Peyer's patch (tissue), 4 donors: Measurements from ENCODE around the gene BLNK. TPM values are rescaled to one million over a fixed set of nuclear protein-coding genes. Genes with fewer than 3 reads are reported as not detected.
"Not testable (repeated sequence)": the region's sequence is repeated elsewhere in the genome, so short reads cannot be mapped to it uniquely, and the experiment has no call there.

Experiments used
- DNase-seq, 3 donors: peaks; one replicate each; pipeline ENCODE4 v3.0.0-alpha.2; 2017 to 2019
- H3K27ac ChIP-seq, 4 donors: fragments of 200-600 bp; sonication (generic); one replicate each; pipeline ENCODE4 v1.5.1; 2016 to 2019
- H3K27me3 ChIP-seq, 2 donors: fragments of 200-600 bp; sonication (generic); one replicate each; pipeline ENCODE4 v1.5.1; 2019
- H3K36me3 ChIP-seq, 3 donors: fragments of 200-600 bp; sonication (generic); one replicate each; pipeline ENCODE4 v1.5.1; 2016 to 2019
- H3K4me1 ChIP-seq, 4 donors: fragments of 200-600 bp; sonication (generic); one replicate each; pipeline ENCODE4 v1.5.1; 2016 to 2019
- H3K4me3 ChIP-seq, 4 donors: fragments of 200-600 bp; sonication (generic); 1 replicate in 3 of 4; 2 replicates in 1 of 4; pipeline ENCODE4 v1.5.1; 2016 to 2019; ENCODE audit warnings: mild to moderate bottlenecking in 1 of 4
- H3K9me3 ChIP-seq, 4 donors: fragments of 200-600 bp; sonication (generic); one replicate each; pipeline ENCODE4 v1.5.1; 2016 to 2019; ENCODE audit warnings: mild to moderate bottlenecking in 1 of 4
- CTCF ChIP-seq, 6 experiments: fragments of 450-650 bp in 4 of 6; fragments of 200-600 bp in 2 of 6; sonication (generic) in 1 of 6; IDR thresholded peaks; one replicate each; pipeline ENCODE4 v1.5.1; 2017 to 2019; ENCODE audit warnings: antibody characterized with exemption in 6 of 6, mild to moderate bottlenecking in 3 of 6, moderate library complexity in 1 of 6
- POLR2A ChIP-seq, 2 donors: fragments of 450-650 bp; IDR thresholded peaks; one replicate each; pipeline ENCODE4 v1.5.1; 2017; ENCODE audit warnings: antibody characterized with exemption in 2 of 2, mild to moderate bottlenecking in 2 of 2, moderate library complexity in 2 of 2
- total RNA-seq, 4 donors: library from RNA; depleted of rRNA; stranded (reverse); fragments of >200 nt; gene quantifications; one replicate each; pipeline ENCODE4 v1.1.0, GENCODE V29; 2016

Gene BLNK
- total RNA-seq, 4 donors from 2014 or later = 49.3 to 79.5 (median 50.1) TPM

- no peaks in the 10 kb centered on the region for H3K9me3 ChIP-seq
- no peak for DNase-seq
- TF ChIP-seq CTCF (IDR thresholded peaks at IDR 0.05) (no peak), POLR2A (IDR thresholded peaks at IDR 0.05) (no peak)
- no peak overlapping the region for H3K4me3 ChIP-seq
- H3K4me1 ChIP-seq = no peaks in the 10 kb centered on the region
- H3K36me3 ChIP-seq = no peaks in the 10 kb centered on the region
- H3K27me3 ChIP-seq = no peaks in the 10 kb centered on the region
- H3K27ac ChIP-seq = no peak overlapping the region
These were observed 38.9 kb upstream of the BLNK start for GRCh38 chr10:96310321-96310669.

- no peak overlapping the region for H3K4me3 ChIP-seq
- no peak for DNase-seq
- H3K27me3 ChIP-seq = no peaks in the 10 kb centered on the region
- H3K36me3 ChIP-seq = no peaks in the 10 kb centered on the region
- no peak for TF ChIP-seq POLR2A (IDR thresholded peaks at IDR 0.05)
- no peak for TF ChIP-seq CTCF (IDR thresholded peaks at IDR 0.05)
- no peaks in the 10 kb centered on the region for H3K9me3 ChIP-seq
- H3K4me1 ChIP-seq = no peaks in the 10 kb centered on the region
- H3K27ac ChIP-seq = no peak overlapping the region
These were observed 38.4 kb upstream of the BLNK start for GRCh38 chr10:96309628-96310320.

- H3K4me3 ChIP-seq, H3K4me1 ChIP-seq, H3K36me3 ChIP-seq, DNase-seq, H3K9me3 ChIP-seq, H3K27ac ChIP-seq, H3K27me3 ChIP-seq: not testable (repeated sequence)
These were observed 37.5 kb upstream of the BLNK start for GRCh38 chr10:96308854-96309253.

GRCh38 chr10:96306516-96306915 lies 35.1 kb upstream of the BLNK start:
- no peaks in the 10 kb centered on the region for H3K4me1 ChIP-seq
- peak in 2 of 3 donors; percentile 49 to 67 for DNase-seq
- H3K27ac ChIP-seq = no peak overlapping the region
- TF ChIP-seq CTCF (IDR thresholded peaks at IDR 0.05) (no peak), POLR2A (IDR thresholded peaks at IDR 0.05) (no peak)
- no peak overlapping the region for H3K4me3 ChIP-seq
- H3K27me3 ChIP-seq = no peaks in the 10 kb centered on the region
- no peaks in the 10 kb centered on the region for H3K36me3 ChIP-seq
- H3K9me3 ChIP-seq = no peaks in the 10 kb centered on the region

- no peak for DNase-seq
- TF ChIP-seq CTCF (IDR thresholded peaks at IDR 0.05) (no peak), POLR2A (IDR thresholded peaks at IDR 0.05) (no peak)
- Histone ChIP-seq H3K4me1 (no peaks in the 10 kb centered on the region), H3K27ac (no peak overlapping the region), H3K4me3 (no peak overlapping the region), H3K36me3 (no peaks in the 10 kb centered on the region), H3K27me3 (no peaks in the 10 kb centered on the region), H3K9me3 (no peaks in the 10 kb centered on the region)
These were observed 33.6 kb upstream of the BLNK start for GRCh38 chr10:96305019-96305418.

- H3K4me1 ChIP-seq = no peaks in the 10 kb centered on the region
- H3K36me3 ChIP-seq = no peaks in the 10 kb centered on the region
- DNase-seq = no peak
- no peak for TF ChIP-seq CTCF (IDR thresholded peaks at IDR 0.05)
- no peak for TF ChIP-seq POLR2A (IDR thresholded peaks at IDR 0.05)
- no peak within 1 kb of the TSS for H3K4me3 ChIP-seq
- H3K27me3 ChIP-seq = no peaks in the 10 kb centered on the region
- no peaks in the 10 kb centered on the region for H3K9me3 ChIP-seq
- H3K27ac ChIP-seq = no peak within 1 kb of the TSS
These were observed 32.9 kb upstream of the BLNK start, which contains the start of gene DNTT for GRCh38 chr10:96304230-96304629. TSS of gene DNTT (plus strand) at chr10:96304434. CDS start at chr10:96304498, 64 bp downstream.
